PFSK-1 (cell line): ENCODE results near the gene SYCE3.

Experiments used
- FOXP2 ChIP-seq: optimal IDR thresholded peaks from 2 replicates; pipeline ENCODE3; 2011; ENCODE audit warnings: borderline replicate concordance, control low read depth, inconsistent platforms; ENCODE audit not compliant: insufficient read depth; ENCODE audit errors: extremely low read length, extremely low read depth
- POLR2AphosphoS5 ChIP-seq: IDR thresholded peaks from 2 replicates; pipeline ENCODE4 v1.6.1; 2012; ENCODE audit warnings: low read depth, mild to moderate bottlenecking, control low read depth, low read length, moderate library complexity
- SIN3A ChIP-seq: IDR thresholded peaks from 2 replicates; pipeline ENCODE4 v1.6.1; 2012; ENCODE audit warnings: mild to moderate bottlenecking, low read length, moderate library complexity, borderline replicate concordance; ENCODE audit not compliant: insufficient read depth
- TAF1 ChIP-seq: IDR thresholded peaks from 2 replicates; pipeline ENCODE4 v1.6.1; 2012; ENCODE audit warnings: low read length, control low read depth, borderline replicate concordance; ENCODE audit not compliant: insufficient read depth
- TF ChIP-seq, protein P1 (sequence below), 2 experiments: IDR thresholded peaks; 2 replicates each; pipeline versions ENCODE4 v1.6.1 to v1.8.0; 2011 to 2012; ENCODE audit warnings: low read depth in 2 of 2, low read length in 2 of 2, control low read depth in 1 of 2, inconsistent platforms in 1 of 2, mild to moderate bottlenecking in 1 of 2, moderate library complexity in 1 of 2; ENCODE audit not compliant: insufficient read depth in 1 of 2

DNA sequence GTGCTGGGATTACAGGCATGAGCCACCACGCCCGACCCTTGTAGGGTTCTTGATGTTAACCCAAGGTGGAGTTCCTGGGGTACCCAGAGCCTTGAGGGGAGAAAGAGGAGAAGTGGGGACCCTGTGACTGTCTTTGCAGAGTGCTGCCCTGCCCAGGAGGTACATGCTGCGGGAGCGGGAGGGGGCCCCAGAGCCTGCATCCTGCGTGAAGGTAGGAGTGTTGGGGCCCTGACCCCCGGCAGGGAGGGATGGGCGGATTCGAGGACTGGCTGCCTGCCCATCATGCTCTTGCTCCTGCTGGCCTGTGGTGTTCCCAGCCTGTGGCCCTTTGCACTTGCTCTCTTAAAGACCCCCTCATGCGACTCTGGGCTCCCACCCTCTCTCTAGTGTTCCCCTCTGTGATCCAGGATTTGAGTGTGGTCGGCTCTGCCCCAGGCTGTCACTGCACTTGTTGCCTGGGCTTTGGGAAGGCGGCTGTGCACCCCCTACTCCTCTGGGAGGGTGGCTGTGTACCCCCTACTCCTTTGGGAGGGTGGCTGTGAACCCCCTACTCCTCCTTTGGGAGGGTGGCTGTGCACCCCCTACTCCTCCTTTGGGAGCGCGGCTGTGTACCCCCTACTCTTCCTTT lies 41.8 kb downstream of the SYCE3 start:
- TF ChIP-seq TAF1 (no peak), POLR2AphosphoS5 (no peak), SIN3A (no peak), FOXP2 (no peak)
- TF ChIP-seq, protein P1, sequence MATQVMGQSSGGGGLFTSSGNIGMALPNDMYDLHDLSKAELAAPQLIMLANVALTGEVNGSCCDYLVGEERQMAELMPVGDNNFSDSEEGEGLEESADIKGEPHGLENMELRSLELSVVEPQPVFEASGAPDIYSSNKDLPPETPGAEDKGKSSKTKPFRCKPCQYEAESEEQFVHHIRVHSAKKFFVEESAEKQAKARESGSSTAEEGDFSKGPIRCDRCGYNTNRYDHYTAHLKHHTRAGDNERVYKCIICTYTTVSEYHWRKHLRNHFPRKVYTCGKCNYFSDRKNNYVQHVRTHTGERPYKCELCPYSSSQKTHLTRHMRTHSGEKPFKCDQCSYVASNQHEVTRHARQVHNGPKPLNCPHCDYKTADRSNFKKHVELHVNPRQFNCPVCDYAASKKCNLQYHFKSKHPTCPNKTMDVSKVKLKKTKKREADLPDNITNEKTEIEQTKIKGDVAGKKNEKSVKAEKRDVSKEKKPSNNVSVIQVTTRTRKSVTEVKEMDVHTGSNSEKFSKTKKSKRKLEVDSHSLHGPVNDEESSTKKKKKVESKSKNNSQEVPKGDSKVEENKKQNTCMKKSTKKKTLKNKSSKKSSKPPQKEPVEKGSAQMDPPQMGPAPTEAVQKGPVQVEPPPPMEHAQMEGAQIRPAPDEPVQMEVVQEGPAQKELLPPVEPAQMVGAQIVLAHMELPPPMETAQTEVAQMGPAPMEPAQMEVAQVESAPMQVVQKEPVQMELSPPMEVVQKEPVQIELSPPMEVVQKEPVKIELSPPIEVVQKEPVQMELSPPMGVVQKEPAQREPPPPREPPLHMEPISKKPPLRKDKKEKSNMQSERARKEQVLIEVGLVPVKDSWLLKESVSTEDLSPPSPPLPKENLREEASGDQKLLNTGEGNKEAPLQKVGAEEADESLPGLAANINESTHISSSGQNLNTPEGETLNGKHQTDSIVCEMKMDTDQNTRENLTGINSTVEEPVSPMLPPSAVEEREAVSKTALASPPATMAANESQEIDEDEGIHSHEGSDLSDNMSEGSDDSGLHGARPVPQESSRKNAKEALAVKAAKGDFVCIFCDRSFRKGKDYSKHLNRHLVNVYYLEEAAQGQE (IDR thresholded peaks at IDR 0.05; ENCODE audit: insufficient read depth in 1 of 2, low read depth in 2 of 2, low read length in 2 of 2) = no peak
